HG03442 (cell line): Measurements from ENCODE around the gene ATP5PO.

ENCODE experiments used
- ATAC-seq: cut with Tn5 transposase; IDR thresholded peaks from one replicate; pipeline ENCODE4 v1.9.1; 2021; ENCODE audit warnings: mild to moderate bottlenecking, moderate library complexity; ENCODE audit not compliant: unreplicated experiment

ATP5PO gene

DNA sequence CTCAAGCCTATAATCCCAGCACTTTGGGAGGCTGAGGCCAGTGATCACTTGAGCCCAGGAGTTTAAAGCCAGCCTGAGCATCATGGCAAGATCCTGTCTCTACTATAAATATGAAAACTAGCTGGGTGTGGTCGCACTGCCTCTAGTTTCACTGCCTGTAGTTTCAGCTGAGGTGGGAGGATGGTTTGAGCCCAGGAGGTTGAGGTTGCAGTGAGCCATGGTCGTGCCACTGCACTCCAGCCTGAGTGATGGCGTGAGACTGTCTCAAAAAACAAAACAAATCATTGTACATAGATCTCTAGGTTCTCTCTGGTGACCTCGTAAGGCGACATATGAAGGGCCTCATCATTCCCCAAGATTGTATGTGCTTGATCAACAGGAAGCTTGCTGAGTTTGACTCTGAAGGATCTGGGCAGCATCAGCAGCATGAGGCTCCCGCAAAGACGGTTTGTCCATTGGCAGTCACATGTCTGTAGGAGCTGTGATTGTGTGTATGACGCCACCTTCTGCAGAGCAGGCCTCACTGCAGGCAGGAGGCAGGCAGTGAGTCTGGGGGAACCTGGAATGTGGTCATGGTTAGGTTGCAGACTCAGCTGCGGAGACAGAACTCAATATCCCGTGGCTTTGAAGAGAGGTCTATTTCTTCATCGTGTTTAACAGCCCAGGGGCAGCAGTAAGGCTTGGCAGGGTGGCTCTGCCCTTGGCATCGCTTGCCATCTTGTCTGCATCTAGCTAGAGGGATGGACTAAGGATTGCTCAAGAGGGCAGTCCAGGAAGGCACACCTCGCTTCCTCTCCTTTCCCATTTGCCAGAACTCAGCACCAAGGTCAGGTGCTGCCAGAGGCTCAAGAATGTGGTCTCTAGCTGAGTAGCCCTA is 14.0 kb downstream of the ATP5PO start:
- ATAC-seq, result no peak

DNA sequence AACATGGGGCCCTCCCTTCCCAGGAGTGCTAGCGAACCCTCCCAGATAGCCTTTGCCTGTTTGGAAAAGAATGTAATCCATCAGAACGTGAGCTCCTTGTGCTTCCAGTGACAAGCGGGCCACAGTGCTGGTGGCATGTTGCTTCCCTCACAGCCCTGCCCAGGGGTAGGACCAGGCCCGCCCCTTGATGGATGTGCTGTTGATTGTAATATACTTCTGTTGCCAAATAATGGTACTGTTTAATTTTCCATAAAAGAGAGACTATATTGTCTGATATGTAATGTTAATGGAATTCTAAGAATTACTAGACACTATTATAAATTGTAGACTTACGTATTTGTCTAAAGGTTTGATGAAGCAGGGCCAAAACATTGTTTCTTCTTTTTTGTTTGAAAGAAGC is 16.4 kb downstream of the ATP5PO start:
- no peak for ATAC-seq

DNA sequence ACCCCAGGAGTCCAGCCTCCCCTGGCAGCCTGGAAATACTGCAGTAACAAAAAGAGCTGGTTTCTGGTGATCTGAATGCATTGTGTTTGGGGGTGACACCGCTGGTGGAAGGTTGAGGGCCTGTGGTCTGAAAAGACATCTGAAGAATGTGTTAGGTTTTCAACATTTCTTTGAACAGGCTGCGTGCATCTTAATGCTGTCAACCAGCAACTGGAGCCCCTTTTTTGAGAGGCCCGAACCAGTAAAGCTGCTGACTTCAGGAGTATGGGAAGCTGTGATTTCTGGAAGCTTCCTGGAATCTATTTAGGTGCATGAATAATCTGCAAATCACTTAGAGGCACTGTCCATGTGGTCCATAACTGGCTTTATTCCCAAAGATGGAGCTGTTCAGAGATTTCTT is 17.0 kb downstream of the ATP5PO start:
- ATAC-seq, result no peak

DNA sequence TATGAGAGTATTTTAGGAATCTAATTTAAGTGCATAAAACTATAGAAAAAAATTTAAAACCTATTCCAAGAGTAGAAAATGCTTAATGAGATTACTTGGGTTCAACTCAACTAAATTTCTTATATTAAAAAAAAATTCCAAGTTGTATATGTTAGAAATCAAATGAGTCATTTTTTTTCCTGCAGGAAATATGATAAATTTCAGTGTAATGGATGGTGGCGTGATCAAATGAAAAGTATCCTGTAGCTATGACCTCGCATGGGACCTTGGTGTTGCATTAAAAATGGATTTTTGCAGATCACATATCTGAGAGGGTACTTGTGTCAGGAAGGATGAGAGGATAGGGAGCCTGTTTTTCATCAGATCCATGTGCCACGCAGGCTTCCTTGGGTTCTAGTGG is 17.9 kb downstream of the ATP5PO start:
- no peak for ATAC-seq

DNA sequence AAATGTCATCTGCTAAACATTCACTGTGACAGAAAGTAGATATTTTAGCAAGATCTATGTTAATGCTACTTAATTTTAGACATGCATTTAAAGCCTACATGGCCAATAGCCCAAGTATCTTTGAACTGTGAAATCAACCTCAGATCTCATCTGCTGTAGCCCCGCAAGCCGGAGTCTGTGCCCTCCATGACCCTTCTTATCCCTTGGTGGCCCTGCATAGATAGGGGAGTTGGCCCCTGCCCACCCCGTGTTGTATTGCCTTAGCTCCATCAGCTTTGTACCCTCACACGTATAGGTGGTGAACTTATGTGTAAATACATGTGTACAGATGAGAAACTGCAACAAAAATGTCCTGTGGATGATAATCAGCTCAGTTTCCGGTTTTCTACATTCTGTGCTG is 18.5 kb downstream of the ATP5PO start:
- ATAC-seq, result no peak

DNA sequence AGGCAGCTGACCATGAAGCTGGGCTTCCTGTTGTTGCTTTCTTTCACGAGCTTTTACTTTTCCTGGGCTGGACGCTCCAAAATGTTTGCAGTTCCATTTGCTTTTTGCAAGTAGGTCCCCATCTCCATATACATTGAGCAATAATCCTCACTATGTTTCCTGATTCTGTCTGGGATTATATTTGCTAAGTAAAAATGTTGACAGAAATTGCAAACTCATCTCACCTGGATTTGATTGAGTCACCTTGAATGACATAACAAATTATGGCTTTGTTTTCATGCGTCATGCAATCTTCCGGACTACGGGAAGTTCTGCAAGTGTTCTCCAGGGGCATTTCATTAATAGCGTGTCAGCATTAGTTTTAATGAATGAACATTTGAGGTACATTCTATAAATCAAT is 18.9 kb downstream of the ATP5PO start:
- no peak for ATAC-seq

DNA sequence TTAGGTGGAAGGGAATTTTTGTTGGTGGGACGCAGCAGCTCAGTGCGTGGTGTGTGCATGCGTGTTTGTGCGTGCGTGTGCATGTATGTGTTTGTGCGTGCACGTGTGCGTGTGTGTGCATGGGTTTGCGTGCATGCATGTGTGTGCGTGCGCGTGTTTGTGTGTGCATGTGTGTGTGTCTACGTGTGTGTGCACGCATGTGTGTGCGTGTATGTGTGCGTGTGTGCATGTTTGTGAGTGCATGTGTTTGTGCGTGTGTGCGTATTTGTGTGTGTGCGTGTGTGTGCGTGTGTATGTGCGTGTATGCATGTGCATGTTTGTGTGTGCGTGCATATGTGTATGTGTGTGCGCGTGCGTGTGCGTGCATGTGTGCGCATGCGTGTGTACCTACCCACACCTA is 20.2 kb downstream of the ATP5PO start:
- ATAC-seq, result no peak

DNA sequence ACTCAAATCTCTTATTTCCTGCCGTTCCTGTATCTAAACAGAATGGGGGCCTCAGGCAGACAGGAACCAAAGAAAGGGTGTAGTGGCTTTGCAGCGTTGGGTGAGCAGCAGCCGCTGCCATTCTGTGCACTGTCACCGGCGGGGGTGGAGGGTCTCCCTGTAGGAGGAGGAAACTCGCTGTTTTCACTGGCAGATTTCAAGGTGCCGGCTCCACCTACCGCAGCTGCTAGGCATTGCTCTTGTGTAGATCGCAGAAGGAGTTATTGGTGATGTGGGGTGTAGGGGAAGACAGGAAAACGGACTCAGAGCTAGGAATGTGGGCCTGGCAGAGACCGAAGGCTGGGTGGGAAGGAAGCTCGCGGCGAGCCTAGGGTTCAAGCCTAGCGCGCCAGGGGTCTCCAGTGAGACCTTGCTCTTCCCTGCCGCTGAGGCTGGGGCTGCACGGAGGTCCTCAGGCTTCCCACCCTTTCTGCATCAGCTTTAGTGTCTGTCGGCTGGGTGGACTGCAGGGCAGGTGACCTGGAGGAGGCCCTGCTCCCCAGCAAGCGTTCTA is 20.8 kb downstream of the ATP5PO start:
- ATAC-seq, result no peak

DNA sequence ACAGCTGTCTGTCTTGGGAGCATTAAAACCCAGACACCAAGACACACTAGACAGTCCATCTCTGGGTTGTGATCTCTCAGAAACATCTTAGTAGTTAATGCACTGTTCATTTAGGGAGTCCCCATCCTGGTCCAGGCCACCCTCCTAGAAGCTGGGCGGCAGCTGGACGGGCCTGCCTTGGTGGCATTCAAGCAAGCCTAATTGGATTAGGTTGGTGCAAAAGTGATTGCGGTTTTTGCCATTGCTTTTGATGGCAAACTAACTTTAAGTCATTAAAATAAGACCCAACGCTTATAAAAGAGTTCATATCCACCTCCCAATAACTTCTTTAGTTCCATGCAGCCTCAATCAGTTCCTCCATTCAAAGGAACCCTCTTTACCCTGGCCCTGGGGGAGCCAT is 21.7 kb downstream of the ATP5PO start:
- ATAC-seq, result no peak

DNA sequence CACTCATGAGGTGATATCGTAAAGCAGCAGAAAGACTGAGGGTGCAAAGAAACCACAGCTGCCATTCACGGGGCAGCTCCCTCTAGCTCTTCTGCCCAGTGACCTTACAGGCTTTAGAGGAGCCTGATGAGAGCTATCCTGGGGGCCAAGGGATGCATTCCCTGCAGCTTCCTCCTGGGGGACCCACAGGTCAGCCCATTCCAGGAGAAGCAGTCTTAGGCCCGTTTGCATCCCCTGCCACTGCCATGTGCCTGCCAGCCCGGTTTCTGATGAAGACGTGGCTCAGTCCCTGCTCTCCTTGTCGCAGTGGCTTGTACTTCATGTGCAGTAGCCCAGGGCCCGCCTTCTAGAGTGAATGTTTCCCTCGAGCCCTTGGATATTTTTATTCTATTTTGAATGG is 22.8 kb downstream of the ATP5PO start:
- no peak for ATAC-seq

DNA sequence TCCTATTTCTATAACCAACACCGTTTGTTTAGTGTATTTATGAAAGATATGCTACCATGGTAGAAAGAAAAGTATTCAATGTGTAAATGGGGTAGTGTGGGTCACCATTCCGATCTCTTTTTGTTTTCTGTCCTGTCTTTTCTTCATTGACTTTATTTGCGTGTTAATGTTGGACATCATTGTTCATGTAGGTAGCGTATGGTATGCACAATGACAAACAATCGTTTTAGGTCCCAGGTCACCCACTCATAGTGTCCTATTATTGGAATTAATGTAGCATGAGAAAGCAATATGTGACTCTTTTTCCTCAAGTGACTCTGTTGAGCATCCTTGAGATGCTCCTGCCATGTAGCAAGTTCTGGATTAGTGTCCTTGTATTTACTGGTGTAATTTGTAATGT is 25.4 kb downstream of the ATP5PO start:
- ATAC-seq, result no peak

DNA sequence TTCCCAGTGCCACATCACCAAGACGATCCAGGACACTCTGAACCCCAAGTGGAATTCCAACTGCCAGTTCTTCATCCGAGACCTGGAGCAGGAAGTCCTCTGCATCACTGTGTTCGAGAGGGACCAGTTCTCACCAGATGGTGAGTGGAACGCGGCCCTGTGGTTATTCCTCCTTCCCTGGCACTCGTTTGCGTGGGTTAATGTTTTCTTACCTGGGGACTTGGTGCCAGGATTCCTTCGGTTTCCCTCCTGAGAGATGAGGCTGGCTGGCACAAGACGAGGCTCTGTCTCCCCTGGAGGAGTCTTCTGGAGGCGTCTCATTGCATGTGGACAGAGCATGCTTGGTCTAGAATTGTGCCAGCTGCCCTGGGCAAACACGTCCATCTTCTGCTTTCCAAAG is 29.3 kb downstream of the ATP5PO start:
- no peak for ATAC-seq

DNA sequence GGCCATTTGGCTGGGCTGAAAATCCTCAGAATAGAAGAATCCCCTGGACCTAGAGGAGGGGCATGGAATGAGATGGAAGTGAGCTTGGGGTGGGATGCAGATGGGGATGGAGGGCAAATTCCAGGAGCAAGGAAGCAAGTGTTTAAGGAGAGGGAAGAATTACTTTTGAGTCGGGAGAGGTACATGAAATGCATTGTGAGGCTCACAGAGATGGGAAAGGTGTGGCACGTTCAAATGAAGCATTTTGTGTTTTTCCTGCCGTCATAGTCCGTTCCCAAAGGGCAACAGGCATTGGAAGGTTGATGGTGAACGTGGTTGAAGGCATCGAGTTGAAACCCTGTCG is 30.5 kb downstream of the ATP5PO start:
- ATAC-seq, result no peak

DNA sequence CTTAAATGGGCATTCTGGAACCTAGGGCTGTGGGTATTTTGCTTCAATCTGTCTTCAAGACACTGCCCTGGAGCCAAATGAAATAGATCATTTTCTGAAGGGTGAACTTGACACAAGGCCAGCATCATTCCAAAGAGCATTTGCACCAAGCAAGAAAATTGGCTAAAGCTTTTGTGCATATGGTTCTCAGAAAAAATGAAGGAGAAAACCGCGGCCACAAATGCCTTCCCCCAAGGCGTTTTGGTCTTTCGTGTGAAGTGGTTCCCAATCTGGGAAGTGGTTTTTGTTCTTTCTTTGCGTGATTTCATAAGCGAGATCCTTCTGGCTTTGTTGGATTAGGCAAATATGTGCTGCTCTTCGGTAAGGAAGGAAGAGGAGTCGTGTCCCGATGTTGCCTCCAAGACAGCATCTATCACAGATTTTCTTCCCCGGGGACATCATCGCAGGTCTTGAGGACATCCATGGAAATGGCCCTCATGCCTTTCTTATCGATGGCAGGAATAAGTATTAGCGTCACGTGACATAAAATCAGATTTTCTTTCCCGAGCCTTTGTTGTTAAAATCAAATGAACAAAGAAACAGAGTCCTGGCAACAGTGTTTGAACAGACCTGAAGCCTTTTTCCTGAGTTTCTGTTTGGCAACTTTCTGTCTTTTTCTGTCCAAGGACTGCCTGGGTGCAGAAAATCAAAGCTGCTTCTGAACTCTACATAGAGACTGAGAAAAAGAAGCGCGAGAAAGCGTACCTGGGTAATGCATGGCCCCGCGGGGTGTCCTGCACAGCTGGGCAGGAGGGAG is 31.0 kb downstream of the ATP5PO start:
- no peak for ATAC-seq

DNA sequence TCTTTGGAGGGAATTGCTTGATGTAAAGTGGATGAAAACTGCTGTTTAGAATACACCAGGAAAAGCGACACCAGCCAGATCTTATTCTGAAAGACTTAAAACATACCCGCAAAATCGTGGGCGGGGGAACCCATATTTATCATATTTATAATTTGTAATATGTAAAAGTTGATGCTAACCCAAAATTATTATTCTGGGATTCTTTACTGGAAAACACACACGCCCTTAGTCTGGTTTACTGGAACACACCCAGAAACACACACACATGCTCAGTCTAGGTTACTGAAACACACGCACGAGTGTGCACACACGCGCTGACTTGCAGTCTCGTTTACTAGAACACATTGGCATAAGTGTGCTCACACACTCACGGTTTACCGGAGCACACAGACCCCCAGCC is 32.5 kb downstream of the ATP5PO start:
- ATAC-seq, result no peak

DNA sequence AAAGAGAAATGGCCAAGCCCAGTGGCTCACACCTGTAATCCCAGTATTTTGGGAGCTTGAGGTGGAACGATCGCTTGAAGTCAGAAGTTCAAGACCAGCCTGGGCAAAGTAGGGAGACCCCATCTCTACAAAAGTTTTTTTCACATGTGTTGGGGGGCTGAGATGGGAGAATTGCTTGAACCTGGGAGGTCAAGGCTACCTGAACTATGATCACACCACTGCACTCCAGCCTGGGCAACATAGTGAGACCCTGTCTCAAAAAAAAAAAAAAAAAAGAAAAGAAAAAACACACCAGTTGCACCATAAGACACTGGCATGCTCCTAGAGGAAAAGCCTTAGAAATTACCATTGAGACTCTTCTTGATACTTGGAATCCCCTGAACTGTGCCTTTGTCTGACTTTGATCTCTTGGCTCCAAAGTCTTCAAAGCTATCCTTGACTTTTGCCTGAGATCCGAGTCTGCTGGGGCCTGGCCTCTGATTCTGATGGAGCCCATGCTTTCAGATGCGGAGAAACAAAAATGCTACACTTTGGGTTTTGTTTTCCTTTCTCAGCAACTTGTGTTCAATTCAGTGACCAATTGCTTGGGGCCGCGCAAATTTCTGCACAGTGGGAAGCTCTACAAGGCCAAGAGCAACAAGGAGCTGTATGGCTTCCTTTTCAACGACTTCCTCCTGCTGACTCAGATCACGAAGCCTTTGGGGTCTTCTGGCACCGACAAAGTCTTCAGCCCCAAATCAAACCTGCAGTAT is 33.7 kb downstream of the ATP5PO start:
- no peak for ATAC-seq

DNA sequence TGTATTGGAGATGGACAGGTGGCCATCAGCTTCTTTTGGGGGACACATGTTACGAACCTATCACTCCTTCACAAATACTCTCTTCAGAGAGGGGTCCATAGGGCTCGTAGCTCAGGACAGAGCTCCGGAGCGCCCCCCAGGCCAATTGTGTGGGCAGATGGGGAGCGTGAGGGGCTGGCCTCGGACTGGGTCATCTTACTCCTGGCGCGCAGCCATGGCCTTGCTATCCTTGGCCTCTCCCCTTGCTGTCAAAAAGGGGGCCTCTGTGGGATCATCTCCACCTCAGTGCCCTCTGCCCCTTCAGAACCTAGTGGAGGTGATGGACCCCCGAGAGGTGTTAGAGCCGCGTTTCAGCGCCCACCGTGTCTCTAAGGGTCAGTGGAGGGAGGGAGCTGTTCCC is 35.0 kb downstream of the ATP5PO start:
- ATAC-seq, result no peak

DNA sequence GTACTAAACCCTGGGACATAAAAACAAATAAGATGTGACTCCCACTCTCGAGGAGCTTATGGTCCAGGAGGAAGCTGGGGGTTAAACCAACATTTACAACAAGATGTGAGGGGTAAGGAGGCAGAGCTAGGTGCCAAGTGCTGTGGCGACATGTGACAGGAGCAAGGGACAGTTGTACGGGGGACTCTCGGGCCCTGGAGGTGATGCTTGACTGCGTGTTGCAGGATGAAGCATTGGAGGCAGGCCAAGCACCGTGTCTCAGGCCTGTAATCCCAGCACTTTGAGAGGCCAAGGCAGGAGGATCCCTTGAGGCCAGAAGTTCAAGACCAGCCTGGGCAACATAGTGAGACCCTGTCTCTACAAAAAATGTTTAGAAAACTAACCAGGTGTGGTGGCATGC is 36.8 kb downstream of the ATP5PO start:
- no peak for ATAC-seq

DNA sequence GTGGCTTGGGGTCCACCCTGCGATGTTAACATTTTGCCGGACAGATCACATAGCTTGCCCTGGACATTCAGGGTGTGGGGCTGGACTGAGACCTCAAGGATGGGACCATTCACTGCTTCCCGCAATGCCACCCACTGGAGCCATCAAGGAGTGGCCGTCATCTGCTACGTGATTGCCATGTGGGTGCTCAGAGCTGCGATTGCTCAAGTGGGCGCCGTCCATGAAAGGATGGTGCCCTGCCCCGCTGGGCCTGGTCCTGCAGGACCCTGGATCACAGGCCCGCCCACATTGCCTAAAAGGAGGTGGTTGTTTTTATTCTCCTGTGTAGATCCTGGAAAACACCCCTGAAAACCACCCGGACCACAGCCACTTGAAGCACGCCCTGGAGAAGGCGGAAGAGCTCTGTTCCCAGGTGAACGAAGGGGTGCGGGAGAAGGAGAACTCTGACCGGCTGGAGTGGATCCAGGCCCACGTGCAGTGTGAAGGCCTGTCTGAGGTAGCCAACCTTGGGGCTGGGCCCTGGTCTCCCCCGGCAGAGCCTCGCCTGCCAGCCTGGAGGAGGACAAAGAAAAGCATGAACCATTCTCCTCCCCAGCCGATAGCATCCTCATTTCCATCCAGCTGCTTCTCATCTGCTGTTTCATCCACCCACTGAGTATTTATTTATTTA is 40.4 kb downstream of the ATP5PO start:
- ATAC-seq, result no peak

DNA sequence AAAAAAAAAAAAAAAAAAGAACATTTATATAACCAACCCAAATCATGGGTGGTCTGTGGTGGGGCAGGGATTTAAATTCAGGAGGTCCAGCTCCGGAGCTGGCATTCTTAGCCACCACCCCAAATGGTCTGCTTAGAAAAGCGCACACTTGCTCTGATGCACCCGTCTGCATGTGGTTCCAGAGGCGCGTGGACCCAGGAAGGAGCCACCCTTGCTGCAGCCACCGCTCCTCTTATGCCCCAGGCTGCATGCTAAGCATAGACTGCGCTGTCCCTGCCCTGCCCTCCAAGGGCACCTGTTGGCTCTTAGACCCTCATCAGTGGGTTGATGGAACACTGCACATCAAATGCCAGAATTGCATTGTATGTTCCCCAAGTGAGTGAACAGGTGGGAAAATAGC is 41.4 kb downstream of the ATP5PO start:
- no peak for ATAC-seq
